Tibial nerve (tissue), 4 donors: ENCODE data around the gene ZNF407. TPM values are rescaled to one million over a fixed set of nuclear protein-coding genes. Genes with fewer than 3 reads are reported as not detected.

Experiments
- DNase-seq, 2 donors: peaks; one replicate each; pipeline ENCODE4 v3.0.0-alpha.2; 2019; ENCODE audit warnings: low spot score in 2 of 2
- H3K27ac ChIP-seq, 4 donors: fragments of 200-600 bp; sonication (generic) in 3 of 4; one replicate each; pipeline ENCODE4 v1.5.1; 2017 to 2019; ENCODE audit warnings: mild to moderate bottlenecking in 1 of 4
- H3K27me3 ChIP-seq, 2 donors: fragments of 200-600 bp; sonication (generic) in 1 of 2; one replicate each; pipeline versions ENCODE4 v1.5.1 to v1.6.0; 2017 to 2019
- H3K36me3 ChIP-seq, 3 donors: fragments of 200-600 bp; sonication (generic); one replicate each; pipeline ENCODE4 v1.5.1; 2018 to 2019
- H3K4me1 ChIP-seq, 4 donors: fragments of 200-600 bp; sonication (generic) in 3 of 4; one replicate each; pipeline ENCODE4 v1.5.1; 2017 to 2019
- H3K4me3 ChIP-seq, 4 donors: fragments of 200-600 bp; sonication (generic) in 3 of 4; one replicate each; pipeline ENCODE4 v1.5.1; 2017 to 2019; ENCODE audit warnings: mild to moderate bottlenecking in 1 of 4, moderate library complexity in 1 of 4
- H3K9me3 ChIP-seq, 4 donors: fragments of 200-600 bp; sonication (generic) in 3 of 4; one replicate each; pipeline ENCODE4 v1.5.1; 2017 to 2019
- CTCF ChIP-seq, 5 experiments: fragments of 200-600 bp in 3 of 5; fragments of 450-650 bp in 2 of 5; sonication (generic) in 3 of 5; IDR thresholded peaks; one replicate each; pipeline ENCODE4 v1.5.1; 2016 to 2019; ENCODE audit warnings: antibody characterized with exemption in 5 of 5, mild to moderate bottlenecking in 3 of 5, moderate library complexity in 2 of 5
- EP300 ChIP-seq, 2 donors: sonication (generic); formaldehyde crosslinking; IDR thresholded peaks; one replicate each; pipeline ENCODE4 v1.6.1; 2017; ENCODE audit warnings: antibody characterized with exemption in 2 of 2, mild to moderate bottlenecking in 1 of 2
- POLR2A ChIP-seq, 2 donors: fragments of 450-650 bp; IDR thresholded peaks; one replicate each; pipeline ENCODE4 v1.6.1; 2017; ENCODE audit warnings: antibody characterized with exemption in 2 of 2, mild to moderate bottlenecking in 2 of 2, moderate library complexity in 2 of 2
- WGBS, 2 donors: methylation state at CpG; one replicate each; pipeline ENCODE4 v1.1.5; 2018; 5-methylcytosine and 5-hydroxymethylcytosine counted together
- total RNA-seq, 4 donors: library from RNA; depleted of rRNA; stranded (reverse); fragments of >200 nt; gene quantifications; one replicate each; pipeline ENCODE4 v1.1.0, GENCODE V29; 2016

ZNF407 gene
- total RNA-seq, 4 donors from 2014 or later = 18.6 to 22.8 (median 19.6) TPM

DNA sequence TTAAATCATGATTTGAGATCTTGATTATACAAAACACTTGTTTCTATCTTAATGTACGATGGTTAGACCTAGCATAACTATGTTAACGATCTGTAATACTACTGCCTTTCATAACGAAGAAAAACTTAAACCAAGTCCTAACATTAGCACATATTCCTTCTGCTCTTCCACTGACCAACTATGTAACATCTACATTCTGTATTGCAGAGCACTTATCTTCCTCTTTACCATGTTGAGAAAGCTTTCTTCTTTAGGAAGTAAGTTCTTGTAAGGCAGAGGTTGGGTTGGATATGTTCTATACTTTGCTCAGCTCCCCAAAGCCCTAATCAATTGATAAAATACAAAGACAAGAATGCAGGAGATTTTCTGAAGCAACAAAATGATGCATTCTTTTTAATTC is 7.9 kb upstream of the ZNF407 start:
- Histone ChIP-seq H3K36me3 (peaks cover 0 to 31% (median 0%) of the 10 kb centered on the region in 3 donors), H3K4me1 (peaks cover 0 to 3% (median 0%) of the 10 kb centered on the region in 4 donors), H3K27ac (no peak overlapping the region), H3K9me3 (no peaks in the 10 kb centered on the region), H3K27me3 (no peaks in the 10 kb centered on the region), H3K4me3 (no peak overlapping the region)
- 78 to 88% methylated on average over 3 of the region's 3 CpGs for WGBS, 2 donors
- no peak for DNase-seq
- TF ChIP-seq CTCF (IDR thresholded peaks at IDR 0.05) (no peak), EP300 (IDR thresholded peaks at IDR 0.05) (no peak), POLR2A (IDR thresholded peaks at IDR 0.05) (no peak)

DNA sequence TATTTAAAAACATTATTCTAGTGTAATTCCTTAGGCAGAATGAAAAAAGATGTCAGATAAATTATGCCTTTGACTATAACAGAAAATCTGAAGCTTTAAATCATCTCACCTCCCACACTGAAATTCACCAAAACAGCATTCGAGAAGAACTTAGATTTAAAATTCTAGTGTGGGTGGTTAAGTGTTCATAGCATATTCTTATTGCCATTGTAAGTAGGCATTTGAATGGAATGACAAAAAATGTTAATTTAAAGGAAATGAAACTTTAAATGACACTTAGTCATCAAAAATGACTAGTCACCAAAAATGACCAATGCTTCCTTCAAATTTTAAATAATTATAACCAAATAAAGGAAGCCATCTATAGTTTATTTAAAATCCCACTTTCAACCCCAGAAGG is 7.0 kb upstream of the ZNF407 start:
- no peaks in the 10 kb centered on the region for H3K9me3 ChIP-seq
- H3K27ac ChIP-seq = no peak overlapping the region
- no peak overlapping the region for H3K4me3 ChIP-seq
- peaks cover 0 to 10% (median under 1%) of the 10 kb centered on the region in 4 donors for H3K4me1 ChIP-seq
- peaks cover 0 to 32% (median 0%) of the 10 kb centered on the region in 3 donors for H3K36me3 ChIP-seq
- 29 to 39% methylated on average over 1 of the region's 1 CpG for WGBS, 2 donors
- DNase-seq = no peak
- TF ChIP-seq CTCF (IDR thresholded peaks at IDR 0.05) (no peak), POLR2A (IDR thresholded peaks at IDR 0.05) (no peak), EP300 (IDR thresholded peaks at IDR 0.05) (no peak)
- H3K27me3 ChIP-seq = no peaks in the 10 kb centered on the region

DNA sequence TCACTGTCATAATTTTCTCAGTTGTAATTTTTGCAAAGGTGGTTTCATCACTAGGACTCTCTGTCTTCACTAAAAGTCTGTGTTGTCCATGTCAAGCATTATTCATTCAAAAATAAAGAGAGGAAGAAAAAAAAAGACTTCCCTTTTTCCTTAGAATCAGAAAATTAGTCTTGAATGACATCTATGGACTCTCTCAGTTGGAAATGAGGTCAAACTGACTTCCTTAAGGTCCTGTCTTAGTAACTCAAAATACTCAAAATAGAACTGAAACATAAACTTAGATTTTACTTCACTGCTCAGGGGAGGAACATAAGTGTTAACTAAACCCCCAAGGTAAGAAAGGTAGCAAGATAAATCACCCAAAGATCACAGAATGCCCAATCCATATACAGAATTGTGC is 2.2 kb upstream of the ZNF407 start:
- H3K27ac ChIP-seq = no peak overlapping the region
- H3K36me3 ChIP-seq = peaks cover 0 to 32% (median 0%) of the 10 kb centered on the region in 3 donors
- H3K4me3 ChIP-seq = no peak overlapping the region

DNA sequence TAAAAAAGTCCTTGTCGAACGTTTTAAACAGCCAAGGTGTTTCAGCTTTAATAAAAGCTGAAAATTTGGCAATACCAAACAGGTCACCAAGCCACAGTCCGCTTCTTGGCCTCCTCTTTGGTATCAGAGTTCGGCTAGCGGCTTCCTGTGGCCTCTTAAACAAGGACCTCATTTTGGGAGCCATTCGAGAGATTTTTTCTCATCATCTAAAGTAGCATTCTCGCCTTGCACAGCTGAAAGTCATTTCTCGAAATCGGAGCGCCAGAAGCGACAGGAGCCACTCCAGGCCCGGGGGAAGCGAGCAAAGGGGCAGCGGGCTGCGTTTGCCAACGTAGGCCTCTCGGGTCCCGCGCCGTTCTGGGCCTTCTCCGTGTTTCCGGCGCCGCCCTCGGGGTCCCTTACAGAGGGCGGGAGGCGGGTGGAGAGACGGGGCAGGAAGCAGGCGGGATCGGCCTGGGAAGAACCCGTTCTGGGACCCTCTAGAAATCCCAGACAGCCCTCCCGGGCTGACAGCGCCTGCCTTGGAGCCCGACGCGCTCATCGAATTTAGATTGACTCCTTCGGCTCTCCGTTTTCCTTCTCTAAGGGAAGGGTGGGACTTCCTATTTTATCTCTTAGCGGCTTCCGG is 522 bp upstream of the ZNF407 start:
- peaks cover 0 to 29% (median 0%) of the 10 kb centered on the region in 3 donors for H3K36me3 ChIP-seq
- peaks cover 5 to 41% (median 23%) of the 10 kb centered on the region in 4 donors for H3K4me1 ChIP-seq
- H3K4me3 ChIP-seq = peak overlapping the region; percentile 63 to 93 (median 83)
- WGBS, 2 donors = 1% methylated on average over 21 to 40 of the region's 41 CpGs
- H3K27ac ChIP-seq = peak overlapping the region; percentile 90 to 99 (median 98)
- DNase-seq = peak; percentile 46 to 53
- H3K9me3 ChIP-seq = no peaks in the 10 kb centered on the region
- no peaks in the 10 kb centered on the region for H3K27me3 ChIP-seq
- peak in 1 of 2 donors; percentile 38 for TF ChIP-seq POLR2A (IDR thresholded peaks at IDR 0.05)
- peak; percentile 9 to 81 for TF ChIP-seq EP300 (IDR thresholded peaks at IDR 0.05)
- no peak for TF ChIP-seq CTCF (IDR thresholded peaks at IDR 0.05)

More for the DNA sequence above, 2.2 kb upstream of the ZNF407 start:
- TF ChIP-seq POLR2A (IDR thresholded peaks at IDR 0.05) = no peak
- no peak for TF ChIP-seq CTCF (IDR thresholded peaks at IDR 0.05)
- TF ChIP-seq EP300 (IDR thresholded peaks at IDR 0.05) = no peak
- no peaks in the 10 kb centered on the region for H3K27me3 ChIP-seq
- H3K9me3 ChIP-seq = no peaks in the 10 kb centered on the region
- peaks cover 5 to 38% (median 23%) of the 10 kb centered on the region in 4 donors for H3K4me1 ChIP-seq
- no peak for DNase-seq

DNA sequence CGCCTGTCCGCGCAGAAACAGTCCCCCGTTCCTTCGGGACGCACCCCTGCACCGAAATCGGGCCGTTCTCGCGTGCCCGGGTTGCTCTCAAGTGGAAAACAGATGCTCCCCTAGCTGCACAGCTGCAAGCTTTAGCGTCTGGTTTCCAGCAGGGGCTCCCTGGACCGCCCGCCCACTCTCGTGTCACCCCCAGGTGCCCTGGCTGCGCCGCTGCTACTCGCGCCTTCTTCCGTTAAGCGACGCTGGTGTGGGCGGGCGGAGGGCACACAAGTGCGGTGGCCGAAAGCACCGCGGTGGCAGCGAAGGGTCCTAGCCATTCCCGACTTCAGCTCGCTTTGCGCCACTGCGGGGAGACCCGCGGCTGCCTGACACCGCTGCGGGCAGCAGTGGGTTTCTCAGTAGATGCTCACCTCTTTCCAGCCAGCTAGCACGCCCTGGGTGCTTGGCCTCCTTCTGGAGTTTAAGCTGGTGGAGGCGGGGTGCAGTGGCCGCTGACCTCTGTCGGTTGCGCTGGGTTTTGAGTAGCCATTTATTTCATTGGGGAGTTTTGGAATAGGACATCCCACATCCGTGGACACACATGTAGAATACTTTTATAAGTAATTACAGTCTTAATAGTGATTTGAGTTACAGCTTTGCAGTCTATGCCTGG is 806 bp downstream of the ZNF407 start:
- Histone ChIP-seq H3K4me3 (peak overlapping the region; percentile 63 to 93 (median 83)), H3K27ac (peak overlapping the region; percentile 90 to 99 (median 98)), H3K4me1 (peaks cover 5 to 41% (median 23%) of the 10 kb centered on the region in 4 donors), H3K36me3 (peaks cover 0 to 18% (median 0%) of the 10 kb centered on the region in 3 donors), H3K27me3 (no peaks in the 10 kb centered on the region), H3K9me3 (no peaks in the 10 kb centered on the region)
- WGBS, 2 donors = 1 to 2% methylated on average over 12 to 20 of the region's 44 CpGs
- DNase-seq = peak in 1 of 2 donors; percentile 10
- TF ChIP-seq CTCF (IDR thresholded peaks at IDR 0.05) = peak in 1 of 5 experiments; percentile 9
- TF ChIP-seq EP300 (IDR thresholded peaks at IDR 0.05) = no peak
- no peak for TF ChIP-seq POLR2A (IDR thresholded peaks at IDR 0.05)
